Stimulated activated CD4-positive, alpha-beta T cell treated with anti-CD3 and anti-CD28 coated beads, TNF-alpha, amount 100 ng/mL, for 24 hours (primary cell): ENCODE data around the gene CCDC171.

Experiments
- DNase-seq, 3 experiments: peaks; one replicate each; pipeline ENCODE4 v3.0.0-alpha.2; 2020; ENCODE audit warnings: low read depth in 3 of 3

The CCDC171 gene

GRCh38 chr9:15873573-15874177 lies 320.8 kb downstream of the CCDC171 start:
- no peak for DNase-seq

GRCh38 chr9:15882328-15882727 lies 329.5 kb downstream of the CCDC171 start:
- no peak for DNase-seq

- DNase-seq, result no peak
Observed at GRCh38 chr9:15882883-15883282, 330.0 kb downstream of the CCDC171 start.

- DNase-seq, result no peak
Observed at GRCh38 chr9:15885464-15885863, 332.6 kb downstream of the CCDC171 start.

GRCh38 chr9:15889555-15889954 lies 336.7 kb downstream of the CCDC171 start:
- DNase-seq, result no peak

GRCh38 chr9:15901572-15901971 lies 348.7 kb downstream of the CCDC171 start:
- no peak for DNase-seq

GRCh38 chr9:15909297-15909696 lies 356.5 kb downstream of the CCDC171 start:
- no peak for DNase-seq

GRCh38 chr9:15915711-15916110 lies 362.9 kb downstream of the CCDC171 start:
- DNase-seq, result no peak

- no peak for DNase-seq
Observed at GRCh38 chr9:15927161-15927560, 374.3 kb downstream of the CCDC171 start.

GRCh38 chr9:15935661-15936305 lies 382.9 kb downstream of the CCDC171 start:
- DNase-seq, result no peak

GRCh38 chr9:15936306-15936921 lies 383.6 kb downstream of the CCDC171 start:
- DNase-seq, result no peak

- DNase-seq, result no peak
Observed at GRCh38 chr9:15942831-15943424, 390.1 kb downstream of the CCDC171 start.

- DNase-seq, result no peak
Observed at GRCh38 chr9:15944341-15944740, 391.5 kb downstream of the CCDC171 start.

- DNase-seq, result no peak
Observed at GRCh38 chr9:15959663-15960062, 406.8 kb downstream of the CCDC171 start.

- no peak for DNase-seq
Observed at GRCh38 chr9:15961217-15961616, 408.4 kb downstream of the CCDC171 start.

GRCh38 chr9:15965246-15965745 lies 412.5 kb downstream of the CCDC171 start:
- no peak for DNase-seq

- DNase-seq, result no peak
Observed at GRCh38 chr9:15966471-15966870, 413.6 kb downstream of the CCDC171 start.

GRCh38 chr9:15967068-15967467 lies 414.2 kb downstream of the CCDC171 start:
- no peak for DNase-seq

GRCh38 chr9:15972760-15973159 lies 419.9 kb downstream of the CCDC171 start:
- no peak for DNase-seq

- DNase-seq, result no peak
Observed at GRCh38 chr9:15975101-15975778, 422.4 kb downstream of the CCDC171 start.

- DNase-seq, result no peak
Observed at GRCh38 chr9:15977438-15977837, 424.6 kb downstream of the CCDC171 start.

GRCh38 chr9:15982182-15982581 lies 429.3 kb downstream of the CCDC171 start:
- DNase-seq, result no peak
